Activated CD4-positive, alpha-beta T cell treated with anti-CD3 and anti-CD28 coated beads, Interleukin-2, amount 10 ng/mL, durations not matched to agents 7 days and 5 days (primary cell): ENCODE data around the gene WFIKKN2. TPM values are rescaled to one million over a fixed set of nuclear protein-coding genes. Genes with fewer than 3 reads are reported as not detected.

Experiments
- CTCF ChIA-PET: fragments of 350-600 bp; sonication (Branson Sonifier 250); formaldehyde crosslinking; loops from one replicate; lab custom pipeline; 2021; ENCODE audit warnings: antibody characterized with exemption; lab: Charles Lee
- POLR2A ChIA-PET: fragments of 350-600 bp; sonication (Branson Sonifier 250); formaldehyde crosslinking; loops from one replicate; lab custom pipeline; 2021; ENCODE audit warnings: antibody characterized with exemption; lab: Charles Lee
- DNase-seq: peaks from one replicate; pipeline ENCODE4 v3.0.0-alpha.2; 2020
- H3K27ac Mint-ChIP-seq: one replicate; pipeline ENCODE4 v1.8.0; 2021; ENCODE audit warnings: mild to moderate bottlenecking, moderate library complexity, mixed read lengths
- H3K27me3 Mint-ChIP-seq: one replicate; pipeline ENCODE4 v1.8.0; 2021; ENCODE audit warnings: mixed read lengths
- H3K36me3 Mint-ChIP-seq: one replicate; pipeline ENCODE4 v1.8.0; 2021; ENCODE audit warnings: low read depth, mixed read lengths
- H3K4me1 Mint-ChIP-seq: one replicate; pipeline ENCODE4 v1.8.0; 2021; ENCODE audit warnings: mixed read lengths
- H3K4me3 Mint-ChIP-seq: one replicate; pipeline ENCODE4 v1.8.0; 2021; ENCODE audit warnings: mild to moderate bottlenecking, moderate library complexity, mixed read lengths
- H3K9me3 Mint-ChIP-seq: one replicate; pipeline ENCODE4 v1.8.0; 2021; ENCODE audit warnings: mixed read lengths
- total RNA-seq, 2 experiments: library from RNA; stranded (reverse); gene quantifications; one replicate each; pipeline ENCODE4 v1.2.3, GENCODE V29; 2021

Gene WFIKKN2
- total RNA-seq, 2 experiments from 2014 or later, result not detected

DNA sequence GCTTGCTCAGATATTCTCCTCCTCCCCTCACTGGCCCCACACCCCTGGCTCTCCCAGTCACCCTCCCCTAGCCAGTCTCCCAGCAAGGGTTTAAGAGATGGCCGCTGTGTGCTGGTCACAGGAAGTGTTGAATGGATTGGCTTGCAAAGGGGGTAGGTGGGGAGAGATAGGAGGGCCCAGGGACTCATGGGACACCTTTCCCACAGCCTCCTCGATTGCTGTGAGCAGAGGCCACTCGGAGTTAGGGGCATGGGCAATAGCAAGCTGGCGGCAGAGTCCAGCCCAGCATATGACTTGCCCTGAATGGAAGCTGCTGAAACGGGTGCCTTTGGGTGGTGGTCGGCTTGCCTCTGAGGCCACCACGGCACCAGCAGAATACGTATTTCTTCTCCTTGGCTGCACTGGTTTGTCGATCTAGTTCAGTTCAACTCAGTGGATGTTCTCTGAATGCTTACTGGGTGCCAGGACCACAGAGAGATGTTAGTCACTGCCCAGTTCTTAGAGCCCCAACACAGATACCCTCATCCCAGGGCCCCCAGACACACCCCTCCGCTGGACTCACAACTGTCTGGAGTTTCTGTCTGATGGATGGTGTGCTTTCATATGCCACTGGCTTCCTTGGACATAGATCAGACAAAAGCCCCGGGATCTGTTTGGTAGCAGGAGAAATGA lies 6.0 kb downstream of the WFIKKN2 start:
- ChIA-PET POLR2A (no interaction called here), CTCF (interaction anchor here (1.0 to 4.0 kb wide), 4 partner anchors 11 to 129 kb away, joined by 3 to 27 read pairs (median 10); no protein-coding TSS in a partner anchor)
- Mint-ChIP-seq H3K4me3 (no peak overlapping the region), H3K9me3 (no peaks in the 10 kb centered on the region), H3K27ac (no peak overlapping the region), H3K36me3 (no peaks in the 10 kb centered on the region), H3K4me1 (peaks cover 2% of the 10 kb centered on the region), H3K27me3 (no peaks in the 10 kb centered on the region)
- DNase-seq, result no peak

DNA sequence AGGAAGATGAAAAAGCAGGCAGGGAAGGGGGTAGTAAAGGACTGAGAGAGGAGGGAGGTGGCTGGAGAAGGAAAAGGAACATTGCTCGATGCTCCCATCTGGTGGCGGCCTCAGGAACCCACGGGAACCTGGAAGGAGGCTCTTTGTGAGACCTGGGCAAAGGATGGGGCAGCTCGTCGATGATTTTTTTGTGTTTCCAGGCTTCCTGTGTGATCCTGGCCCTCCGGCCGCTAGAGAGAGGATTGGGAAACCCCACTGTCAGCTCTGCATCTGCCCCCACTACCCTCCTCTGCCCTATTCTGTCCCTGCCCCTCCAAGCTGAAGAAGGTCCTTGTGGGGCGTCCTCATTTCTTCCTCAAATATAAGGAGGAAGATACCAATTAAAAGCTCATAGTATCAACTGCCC lies 6.6 kb downstream of the WFIKKN2 start:
- peaks cover 2% of the 10 kb centered on the region for H3K4me1 Mint-ChIP-seq
- peak; percentile 61 for DNase-seq
- POLR2A ChIA-PET, result no interaction called here
- no peaks in the 10 kb centered on the region for H3K36me3 Mint-ChIP-seq
- CTCF ChIA-PET, result interaction anchor here (0.8 to 4.0 kb wide), 6 partner anchors 10 to 128 kb away, joined by 3 to 27 read pairs (median 5); no protein-coding TSS in a partner anchor
- H3K4me3 Mint-ChIP-seq, result no peak overlapping the region
- H3K27me3 Mint-ChIP-seq, result no peaks in the 10 kb centered on the region
- no peak overlapping the region for H3K27ac Mint-ChIP-seq
- no peaks in the 10 kb centered on the region for H3K9me3 Mint-ChIP-seq

DNA sequence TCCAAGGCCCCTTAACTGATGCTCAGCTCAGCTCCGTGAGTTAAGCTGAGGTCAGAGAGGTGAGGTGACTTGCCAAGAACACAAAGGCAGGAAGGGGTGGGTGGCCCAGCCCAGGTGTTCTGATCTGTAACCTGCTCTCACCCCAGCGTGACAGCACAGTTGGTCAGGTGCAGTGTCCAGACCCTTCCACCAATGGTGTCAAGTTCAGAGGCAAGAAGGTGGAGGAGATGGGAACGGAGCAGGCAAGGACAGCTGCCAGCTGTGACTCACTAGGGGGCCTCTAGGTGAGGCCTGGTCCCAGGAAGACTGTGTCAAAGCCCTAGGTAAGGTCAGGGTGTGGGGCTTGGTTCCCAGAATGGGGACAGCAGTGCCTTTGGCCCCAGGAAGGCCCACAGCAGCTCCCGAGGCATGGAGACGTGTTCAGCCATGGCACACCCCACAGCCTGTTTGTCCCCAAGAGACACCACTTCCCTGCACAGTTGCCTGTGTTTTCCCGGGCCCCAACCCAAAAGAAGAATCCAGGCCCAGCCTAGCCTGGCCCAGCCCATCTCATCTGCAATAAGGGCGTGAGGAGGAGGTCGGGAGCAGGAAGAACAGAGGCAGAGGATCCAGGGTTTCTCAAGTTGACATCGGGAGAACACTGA lies 7.2 kb downstream of the WFIKKN2 start:
- H3K9me3 Mint-ChIP-seq, result no peaks in the 10 kb centered on the region

DNA sequence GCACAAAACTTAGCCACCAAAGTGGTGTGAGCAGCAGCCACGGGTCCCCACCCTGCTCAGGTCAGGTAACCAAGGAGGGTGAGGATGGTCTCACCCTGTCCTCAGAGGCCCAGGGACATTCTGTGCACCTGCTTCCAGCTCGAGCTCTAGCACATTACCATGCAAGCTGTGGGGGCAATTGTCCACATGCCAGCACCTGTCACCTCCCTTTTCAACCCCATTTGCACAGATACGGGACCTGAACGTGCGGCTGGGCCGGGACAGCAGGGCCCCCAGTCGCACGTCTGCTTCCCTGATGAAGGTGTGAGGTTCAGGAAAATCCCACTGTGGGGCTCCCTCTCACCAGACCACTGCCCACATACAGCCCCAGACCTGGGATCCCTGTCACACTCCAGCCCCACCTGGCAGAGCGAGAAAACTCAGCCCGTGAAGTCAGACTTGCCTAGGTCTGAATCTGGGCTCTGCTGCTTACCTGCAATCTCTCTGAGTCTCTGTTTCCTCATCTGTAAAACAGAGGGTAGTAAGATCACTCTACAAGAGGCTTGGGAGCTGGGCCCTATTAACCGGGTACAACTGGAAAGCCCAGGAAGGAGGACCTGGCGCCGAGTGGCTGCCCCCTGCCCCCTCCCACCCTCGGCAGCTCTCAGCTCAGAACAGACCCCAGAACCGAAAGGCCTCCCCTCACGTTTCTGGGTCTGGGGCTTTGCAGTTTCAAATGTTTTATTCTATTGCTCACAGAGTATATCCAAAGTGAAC lies 7.9 kb downstream of the WFIKKN2 start:
- no peak for DNase-seq
- H3K27me3 Mint-ChIP-seq, result no peaks in the 10 kb centered on the region
- ChIA-PET CTCF (interaction anchor here (1.3 to 4.0 kb wide), 3 partner anchors 9 to 310 kb away, joined by 4 to 27 read pairs (median 4); partner anchors contain the start of gene NME1), POLR2A (no interaction called here)
- no peak overlapping the region for H3K27ac Mint-ChIP-seq
- H3K9me3 Mint-ChIP-seq, result no peaks in the 10 kb centered on the region
- H3K36me3 Mint-ChIP-seq, result no peaks in the 10 kb centered on the region
- H3K4me3 Mint-ChIP-seq, result no peak overlapping the region
- peaks cover 2% of the 10 kb centered on the region for H3K4me1 Mint-ChIP-seq

More for the DNA sequence above, 7.2 kb downstream of the WFIKKN2 start:
- CTCF ChIA-PET, result interaction anchor here (0.8 to 4.0 kb wide), 6 partner anchors 10 to 128 kb away, joined by 3 to 27 read pairs (median 5); no protein-coding TSS in a partner anchor
- POLR2A ChIA-PET, result no interaction called here
- no peak for DNase-seq
- H3K36me3 Mint-ChIP-seq, result no peaks in the 10 kb centered on the region
- no peak overlapping the region for H3K27ac Mint-ChIP-seq
- H3K4me3 Mint-ChIP-seq, result no peak overlapping the region
- no peaks in the 10 kb centered on the region for H3K27me3 Mint-ChIP-seq
- peaks cover 2% of the 10 kb centered on the region for H3K4me1 Mint-ChIP-seq

DNA sequence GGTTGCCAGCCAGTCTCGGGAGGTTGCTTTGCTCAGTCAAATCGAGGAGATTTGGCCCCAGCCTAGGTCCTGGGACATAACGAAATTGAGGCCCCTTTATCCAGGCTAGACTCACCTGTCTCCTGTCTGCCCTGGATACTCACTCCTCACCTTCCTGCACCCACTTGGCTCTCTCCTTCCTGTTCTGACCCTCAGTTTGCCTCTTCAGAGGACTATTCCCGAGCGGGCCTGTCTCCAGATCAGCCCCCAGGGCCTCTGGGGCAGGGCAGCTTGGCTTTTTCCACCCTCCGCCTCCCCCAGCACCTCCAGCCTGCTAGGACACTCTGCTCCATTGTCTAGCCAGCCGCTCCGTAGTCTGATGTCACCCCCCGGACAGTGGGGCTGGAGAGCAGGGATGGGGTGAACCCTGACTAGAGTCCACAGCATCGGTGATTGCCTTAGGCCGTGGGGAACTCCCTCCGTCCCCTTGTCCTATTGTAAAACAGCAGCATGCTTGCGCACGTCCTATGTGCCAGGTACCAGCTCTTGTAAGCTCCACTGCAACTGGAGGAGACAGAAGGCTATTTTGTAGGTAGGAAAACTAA lies 8.8 kb downstream of the WFIKKN2 start:
- Mint-ChIP-seq H3K4me3 (no peak overlapping the region), H3K27ac (no peak overlapping the region)
- POLR2A ChIA-PET, result no interaction called here

DNA sequence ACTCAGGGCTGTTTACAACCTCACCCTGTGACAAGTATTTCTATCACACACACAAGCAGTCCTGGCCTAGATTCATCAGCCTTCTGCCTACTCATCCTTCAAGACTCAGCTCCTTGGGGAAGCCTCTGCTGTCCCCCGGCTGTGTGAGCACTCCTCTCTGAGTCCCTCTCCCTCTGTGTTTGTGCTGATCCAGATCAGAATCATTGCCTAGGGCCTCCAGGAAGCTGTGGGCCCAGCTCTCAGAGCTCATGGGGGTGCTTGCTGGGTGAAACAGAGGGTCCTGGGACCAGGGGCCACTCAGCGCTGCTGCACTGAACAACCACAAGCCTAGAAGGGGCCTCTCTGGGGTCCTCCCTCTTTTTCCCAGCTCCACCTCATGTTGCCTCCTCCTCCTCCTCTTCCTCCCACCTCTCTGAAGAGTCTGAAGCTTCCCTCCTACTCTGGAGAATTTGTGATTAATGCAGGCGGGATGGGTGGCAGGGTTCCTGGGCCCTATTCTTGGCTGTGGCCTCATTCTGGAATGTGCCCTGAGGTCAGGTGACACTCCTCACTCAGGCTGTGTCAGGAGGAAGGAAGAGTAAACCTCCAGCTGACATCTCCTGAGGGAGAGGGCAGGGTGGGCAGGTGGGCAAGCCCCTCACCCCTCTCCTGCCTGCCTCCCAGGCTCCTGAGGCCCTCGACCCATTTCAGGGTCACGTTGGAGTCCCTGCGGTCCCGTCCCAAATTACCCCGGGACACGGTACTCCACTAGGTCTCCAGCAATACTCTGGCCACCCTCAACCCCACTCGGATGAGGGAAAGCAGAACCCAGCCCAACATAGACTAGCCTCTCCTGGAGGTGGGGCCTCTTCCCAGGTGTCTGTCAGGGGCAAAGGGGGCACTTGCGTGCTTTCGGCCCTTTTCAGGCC lies 10.1 kb downstream of the WFIKKN2 start:
- CTCF ChIA-PET, result interaction anchor here (1.5 to 1.7 kb wide), 2 partner anchors 18 to 111 kb away, joined by 4 to 5 read pairs; no protein-coding TSS in a partner anchor
- no peak overlapping the region for H3K4me3 Mint-ChIP-seq
- no peak for DNase-seq

More for the DNA sequence above, 8.8 kb downstream of the WFIKKN2 start:
- CTCF ChIA-PET, result interaction anchor here (1.3 to 4.0 kb wide), 4 partner anchors 8 to 309 kb away, joined by 4 to 27 read pairs (median 4); partner anchors contain the start of gene NME1
- Mint-ChIP-seq H3K36me3 (no peaks in the 10 kb centered on the region), H3K9me3 (no peaks in the 10 kb centered on the region), H3K4me1 (peaks cover 2% of the 10 kb centered on the region), H3K27me3 (no peaks in the 10 kb centered on the region)
- DNase-seq, result no peak

DNA sequence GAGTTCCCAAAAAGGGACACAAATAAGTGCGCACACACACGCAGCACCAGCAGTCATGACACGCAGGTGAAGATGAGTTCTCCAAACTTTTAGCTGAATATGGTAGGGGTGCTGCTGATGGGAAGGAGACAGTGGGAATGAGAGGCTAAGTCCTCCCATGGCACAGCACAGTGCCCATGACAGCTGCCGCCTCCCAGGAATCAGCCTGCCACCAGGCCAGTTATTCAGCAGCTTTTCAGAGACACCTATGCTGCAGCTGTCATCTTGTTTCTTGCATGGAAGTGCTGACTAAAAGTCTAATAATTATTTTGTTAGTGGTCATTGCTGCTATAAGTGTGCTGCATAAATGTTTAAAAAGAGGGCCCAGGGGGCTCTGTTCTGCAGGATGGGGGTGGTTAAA lies 12.2 kb downstream of the WFIKKN2 start:
- no peaks in the 10 kb centered on the region for H3K9me3 Mint-ChIP-seq
- H3K36me3 Mint-ChIP-seq, result no peaks in the 10 kb centered on the region
- ChIA-PET CTCF (interaction anchor here (0.6 kb wide), 1 partner anchor 143 kb away, joined by 3 read pairs; no protein-coding TSS in a partner anchor), POLR2A (no interaction called here)
- peaks cover 12% of the 10 kb centered on the region for H3K4me1 Mint-ChIP-seq
- no peak for DNase-seq
- H3K4me3 Mint-ChIP-seq, result no peak overlapping the region
- H3K27ac Mint-ChIP-seq, result no peak overlapping the region
- H3K27me3 Mint-ChIP-seq, result no peaks in the 10 kb centered on the region

More for the DNA sequence above, 10.1 kb downstream of the WFIKKN2 start:
- no peaks in the 10 kb centered on the region for H3K27me3 Mint-ChIP-seq
- no peaks in the 10 kb centered on the region for H3K36me3 Mint-ChIP-seq
- H3K4me1 Mint-ChIP-seq, result peaks cover 2% of the 10 kb centered on the region
- POLR2A ChIA-PET, result no interaction called here
- H3K9me3 Mint-ChIP-seq, result no peaks in the 10 kb centered on the region
- no peak overlapping the region for H3K27ac Mint-ChIP-seq

DNA sequence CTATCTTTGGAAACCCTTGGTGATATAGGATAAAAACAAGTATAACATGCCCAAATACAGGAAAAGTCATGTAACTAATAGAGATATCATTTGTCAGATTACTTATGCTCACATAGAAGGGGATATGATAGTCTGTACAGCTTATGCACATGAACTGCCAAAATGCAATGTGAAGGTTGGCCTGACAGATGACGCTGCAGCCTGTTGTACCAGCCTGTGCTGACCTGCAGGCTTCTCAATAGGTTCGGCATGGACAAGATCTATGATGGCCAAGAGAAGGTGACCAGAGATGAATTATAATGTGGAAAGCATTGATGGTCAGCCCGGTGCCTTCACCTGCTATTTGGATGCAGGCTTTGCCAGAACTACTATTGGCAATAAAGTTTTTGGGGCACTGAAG lies 12.7 kb downstream of the WFIKKN2 start:
- H3K36me3 Mint-ChIP-seq, result no peaks in the 10 kb centered on the region
- no peak overlapping the region for H3K27ac Mint-ChIP-seq
- no peak overlapping the region for H3K4me3 Mint-ChIP-seq
- no peak for DNase-seq
- CTCF ChIA-PET, result interaction anchor here (1.2 to 1.3 kb wide), 2 partner anchors 18 to 109 kb away, joined by 3 read pairs; no protein-coding TSS in a partner anchor
- peaks cover 2% of the 10 kb centered on the region for H3K27me3 Mint-ChIP-seq
- peaks cover 17% of the 10 kb centered on the region for H3K4me1 Mint-ChIP-seq
- POLR2A ChIA-PET, result no interaction called here
- H3K9me3 Mint-ChIP-seq, result no peaks in the 10 kb centered on the region

DNA sequence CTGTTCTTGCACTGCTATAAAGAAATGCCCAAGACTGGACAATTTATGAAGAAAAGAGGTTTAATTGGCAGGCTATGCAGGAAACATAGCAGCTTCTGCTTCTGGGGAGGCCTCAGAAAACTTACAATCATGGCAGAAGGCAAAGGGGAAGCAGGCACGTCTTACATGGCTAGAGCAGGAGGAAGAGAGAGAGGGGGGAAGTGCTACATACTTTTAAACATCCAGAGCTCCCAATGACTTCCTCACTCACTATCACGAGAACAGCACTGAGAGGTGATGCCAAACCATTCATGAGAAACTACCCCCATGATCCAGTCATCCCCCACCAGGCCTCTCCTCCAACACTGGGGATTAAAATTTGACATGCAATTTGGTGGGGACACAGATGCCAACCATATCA lies 13.3 kb downstream of the WFIKKN2 start:
- peaks cover 2% of the 10 kb centered on the region for H3K27me3 Mint-ChIP-seq
- H3K9me3 Mint-ChIP-seq, result no peaks in the 10 kb centered on the region
- no peak for DNase-seq
- H3K4me1 Mint-ChIP-seq, result peaks cover 19% of the 10 kb centered on the region
- H3K36me3 Mint-ChIP-seq, result no peaks in the 10 kb centered on the region
- POLR2A ChIA-PET, result no interaction called here
- H3K27ac Mint-ChIP-seq, result no peak overlapping the region
- no peak overlapping the region for H3K4me3 Mint-ChIP-seq
- CTCF ChIA-PET, result interaction anchor here (1.1 to 1.3 kb wide), 3 partner anchors 19 to 108 kb away, joined by 3 read pairs; no protein-coding TSS in a partner anchor

DNA sequence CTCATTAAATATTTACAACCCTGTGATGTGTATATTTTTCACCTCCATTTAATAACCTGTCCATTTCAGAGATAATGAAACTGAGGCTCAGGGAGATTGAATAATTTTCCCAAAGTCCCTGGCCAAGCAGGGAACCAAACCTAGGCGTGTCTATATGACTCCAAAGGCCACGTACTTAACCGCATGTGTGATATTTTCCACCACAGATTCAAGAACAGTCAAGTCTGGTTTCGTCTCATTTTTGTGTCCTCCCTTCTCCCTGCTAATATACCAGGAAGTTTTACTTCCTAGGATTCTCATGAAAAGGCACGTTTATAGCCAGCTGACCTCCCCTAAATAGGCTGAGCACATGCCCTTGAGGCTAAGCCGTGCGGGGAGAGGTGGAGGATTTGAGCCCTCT lies 15.3 kb downstream of the WFIKKN2 start:
- Mint-ChIP-seq H3K27me3 (peaks cover 2% of the 10 kb centered on the region), H3K9me3 (no peaks in the 10 kb centered on the region), H3K4me1 (peaks cover 25% of the 10 kb centered on the region), H3K27ac (no peak overlapping the region), H3K36me3 (no peaks in the 10 kb centered on the region), H3K4me3 (no peak overlapping the region)
- ChIA-PET POLR2A (interaction anchor here (0.6 kb wide), 1 partner anchor 83 kb away, joined by 3 read pairs; no protein-coding TSS in a partner anchor), CTCF (interaction anchor here (1.0 to 1.3 kb wide), 2 partner anchors 10 to 87 kb away, joined by 3 read pairs; no protein-coding TSS in a partner anchor)
- no peak for DNase-seq

DNA sequence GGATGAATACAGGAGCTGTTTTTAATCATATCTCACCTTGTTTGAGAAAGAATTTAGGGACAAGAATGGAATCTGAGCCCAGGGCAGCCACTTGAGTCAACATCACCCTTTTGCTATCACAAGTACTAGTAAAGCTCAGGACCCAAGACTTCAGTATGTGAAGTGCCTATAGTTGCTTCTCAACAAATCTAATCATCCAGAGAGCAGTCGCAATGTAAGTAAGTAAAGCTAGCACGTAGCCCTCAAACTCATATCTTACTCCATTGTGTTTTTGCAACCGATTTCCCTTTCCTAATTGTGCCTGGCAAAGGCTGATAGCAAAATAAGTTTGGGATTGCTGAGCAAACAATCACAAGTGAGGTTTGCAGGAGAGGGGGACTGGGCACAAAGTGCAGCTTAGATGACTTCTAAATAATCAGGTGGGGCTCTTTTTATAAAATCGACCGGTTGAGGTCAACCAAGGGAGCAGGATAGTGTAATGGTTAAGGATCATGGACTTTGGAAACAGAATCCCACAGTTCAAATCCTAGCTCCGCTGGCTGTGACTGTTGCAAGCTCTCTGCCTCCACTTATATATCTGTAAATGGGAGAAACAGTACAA lies 17.7 kb downstream of the WFIKKN2 start:
- DNase-seq, result no peak
- Mint-ChIP-seq H3K9me3 (no peaks in the 10 kb centered on the region), H3K27me3 (peaks cover 5% of the 10 kb centered on the region), H3K27ac (peak overlapping the region; percentile 91), H3K36me3 (no peaks in the 10 kb centered on the region), H3K4me1 (peaks cover 29% of the 10 kb centered on the region), H3K4me3 (no peak overlapping the region)
- POLR2A ChIA-PET, result interaction anchor here (1.4 to 1.9 kb wide), 2 partner anchors 12 to 13 kb away, joined by 3 to 8 read pairs; partner anchors contain the start of gene TOB1
- CTCF ChIA-PET, result interaction anchor here (0.7 to 3.3 kb wide), 22 partner anchors 8 to 300 kb away, joined by 3 to 35 read pairs (median 6); partner anchors contain the start of genes NME1 and TOB1
